ENCODE measurements around the gene RBBP5. TPM values are rescaled to one million over a fixed set of nuclear protein-coding genes. Genes with fewer than 3 reads are reported as not detected.

RBBP5 gene
- total and polyA plus RNA-seq, 10 donors, result 4.2 to 23.4 (median 17.7) TPM

GRCh38 chr1:205038132-205038786 is 83.5 kb downstream of the RBBP5 start:
- Histone ChIP-seq H3K27ac (no peak overlapping the region), H3K27me3 (replicated peaks in 1 of 7) (peaks cover 0 to 26% (median 17%) of the 10 kb centered on the region in 7 donors), H3K4me3 (no peak overlapping the region), H3K36me3 (no peaks in the 10 kb centered on the region), H3K9me3 (no peaks in the 10 kb centered on the region), H3K4me1 (peaks cover 0 to 9% (median 7%) of the 10 kb centered on the region in 6 donors)
- WGBS, 5 donors, result 75 to 85% (median 77%) methylated on average over 6 of the region's 6 CpGs
- TF ChIP-seq POLR2AphosphoS5 (IDR thresholded peaks at IDR 0.05) (no peak), CTCF (IDR thresholded peaks at IDR 0.05 in 8 of 11, conservative IDR thresholded peaks at IDR 0.05 in 3 of 11) (no peak), POLR2A (IDR thresholded peaks at IDR 0.05) (no peak)
- intact Hi-C loops (cut with DNase I; ENCODE audit: low total_unique reads), result no loop called here
- DNase-seq, result no peak

GRCh38 chr1:205037539-205037938 is 84.2 kb downstream of the RBBP5 start:
- H3K27ac ChIP-seq, result no peak overlapping the region

More at GRCh38 chr1:205037539-205037938, 84.2 kb downstream of the RBBP5 start:
- intact Hi-C loops (cut with DNase I; ENCODE audit: low total_unique reads), result no loop called here
- WGBS, 5 donors, result 78 to 92% (median 89%) methylated on average over 9 of the region's 9 CpGs
- H3K4me1 ChIP-seq, result peaks cover 0 to 2% (median under 1%) of the 10 kb centered on the region in 6 donors
- TF ChIP-seq POLR2A (IDR thresholded peaks at IDR 0.05), result no peak
- TF ChIP-seq POLR2AphosphoS5 (IDR thresholded peaks at IDR 0.05), result no peak
- TF ChIP-seq CTCF (IDR thresholded peaks at IDR 0.05 in 8 of 11, conservative IDR thresholded peaks at IDR 0.05 in 3 of 11), result no peak
- H3K36me3 ChIP-seq, result no peaks in the 10 kb centered on the region
- H3K9me3 ChIP-seq, result no peaks in the 10 kb centered on the region
- peaks cover 0 to 18% (median 9%) of the 10 kb centered on the region in 7 donors for H3K27me3 ChIP-seq (replicated peaks in 1 of 7)
- DNase-seq, result no peak
- H3K4me3 ChIP-seq, result no peak overlapping the region

Other genes with a start within 250 kb of the RBBP5 start
- 1 to 10 TPM in 1 of 7 donors, under 1 TPM in 3, not detected in 3; 0.06 to 2.6 (median 0.27) TPM for gene CNTN2, start 78.8 kb downstream of the RBBP5 start, total RNA-seq
- gene CNTN2, start 78.8 kb downstream of the RBBP5 start, polyA plus RNA-seq, result under 1 TPM; 0.02 to 0.38 (median 0.05) TPM
- 1 to 10 TPM; 2.6 to 3.9 (median 3.4) TPM for gene TMEM81, start 37.5 kb downstream of the RBBP5 start, total RNA-seq
- gene TMEM81, start 37.5 kb downstream of the RBBP5 start, polyA plus RNA-seq, result 1 to 10 TPM; 2.4 to 5.4 (median 3.5) TPM
- gene DSTYK, start 89.7 kb upstream of the RBBP5 start, total RNA-seq, result 10 to 100 TPM; 12.8 to 24.3 (median 18.2) TPM
- 1 to 10 TPM; 2.2 to 5.0 (median 2.3) TPM for gene DSTYK, start 89.7 kb upstream of the RBBP5 start, polyA plus RNA-seq
- gene TMCC2, start 106.0 kb upstream of the RBBP5 start, total RNA-seq, result 100 to 1,000 TPM in 1 of 7 donors, 10 to 100 TPM in 3, 1 to 10 TPM in 3; 2.9 to 146 (median 11.3) TPM
- gene TMCC2, start 106.0 kb upstream of the RBBP5 start, polyA plus RNA-seq, result 10 to 100 TPM in 1 of 3 donors, 1 to 10 TPM in 1, under 1 TPM in 1; 0.74 to 11.9 (median 1.2) TPM
- gene NUAK2, start 199.8 kb upstream of the RBBP5 start, total RNA-seq, result 10 to 100 TPM in 6 of 7 donors, 1 to 10 TPM in 1; 9.3 to 32.7 (median 20.0) TPM
- gene NUAK2, start 199.8 kb upstream of the RBBP5 start, polyA plus RNA-seq, result 1 to 10 TPM; 5.7 to 6.6 (median 5.8) TPM
- 1 to 10 TPM in 1 of 7 donors, under 1 TPM in 3, not detected in 3; 0.17 to 2.8 (median 0.62) TPM for gene KLHDC8A, start 234.9 kb upstream of the RBBP5 start, total RNA-seq
- gene KLHDC8A, start 234.9 kb upstream of the RBBP5 start, polyA plus RNA-seq, result under 1 TPM; 0.26 to 0.48 (median 0.39) TPM

Measured in spleen (tissue), 11 donors.